HG03066 (cell line): ENCODE results near the gene SNRPB2.

Experiments
- ATAC-seq: cut with Tn5 transposase; IDR thresholded peaks from one replicate; pipeline ENCODE4 v1.9.1; 2021; ENCODE audit warnings: low read depth; ENCODE audit not compliant: unreplicated experiment

The SNRPB2 gene

GRCh38 chr20:16781496-16781895, 51.7 kb downstream of the SNRPB2 start:
- no peak for ATAC-seq

- no peak for ATAC-seq
Measured at GRCh38 chr20:16785226-16785625, 55.4 kb downstream of the SNRPB2 start.
